ENCODE data around the gene TXLNA. TPM values are rescaled to one million over a fixed set of nuclear protein-coding genes. Genes with fewer than 3 reads are reported as not detected.
"Not testable (repeated sequence)": the region's sequence is repeated elsewhere in the genome, so short reads cannot be mapped to it uniquely, and the experiment has no call there.

The TXLNA gene
- total and polyA plus RNA-seq, 2 experiments from 2014 or later = 15.2 to 52.1 TPM

GRCh38 chr1:32163405-32163804 lies 16.1 kb upstream of the TXLNA start:
- Histone ChIP-seq H3K36me3 (ENCODE audit: insufficient read depth) (peaks cover 51% of the 10 kb centered on the region), H3F3A (replicated peaks; ENCODE audit: low read depth) (peaks cover 3% of the 10 kb centered on the region; the same call in 1 of the 2 replicates), H3K27me3 (ENCODE audit: insufficient read depth) (no peaks in the 10 kb centered on the region), H3K4me3 (no peak overlapping the region), H3K9me2 (ENCODE audit: insufficient read depth) (no peaks in the 10 kb centered on the region), H3K4me1 (ENCODE audit: insufficient read depth) (no peaks in the 10 kb centered on the region), H3K4me2 (no peak overlapping the region), H3K79me2 (replicated peaks; ENCODE audit: insufficient read depth) (no peaks in the 10 kb centered on the region), H2AFZ (no peak overlapping the region), H4K20me1 (replicated peaks; ENCODE audit: insufficient read depth) (peaks cover 10% of the 10 kb centered on the region; the same call in 1 of the 2 replicates), H3K27ac (ENCODE audit: low read depth) (0 out of 2 replicates have a peak overlapping the region, but pooled peaks have one; percentile 2)
- no peak overlapping the region for H3K4me3 Mint-ChIP-seq
- ATAC-seq = no peak
- no peak for DNase-seq (ENCODE audit: low spot score)
- no peak for TF ChIP-seq ZNF462 (CRISPR knock-in tag; IDR thresholded peaks at IDR 0.05)
- TF ChIP-seq CTCF (conservative IDR thresholded peaks at IDR 0.05; ENCODE audit: low read depth in 2 of 2) = no peak
- TF ChIP-seq CREB1 (CRISPR knock-in tag; IDR thresholded peaks at IDR 0.05; ENCODE audit: low read depth) = no peak
- TF ChIP-seq JUNB (IDR thresholded peaks at IDR 0.05; ENCODE audit: unreplicated experiment) = no peak
- TF ChIP-seq NANOG (IDR thresholded peaks at IDR 0.05; ENCODE audit: borderline replicate concordance) = no peak
- no peak for TF ChIP-seq ETS1 (IDR thresholded peaks at IDR 0.05)
- TF ChIP-seq EZH2 (IDR thresholded peaks at IDR 0.05; ENCODE audit: low read depth, unreplicated experiment) = no peak
- TF ChIP-seq ZNF331 (CRISPR knock-in tag; IDR thresholded peaks at IDR 0.05; ENCODE audit: low read depth) = no peak
- no peak for TF ChIP-seq STAT1 (IDR thresholded peaks at IDR 0.05; ENCODE audit: unreplicated experiment)
- no peak for TF ChIP-seq EZH2phosphoT487 (IDR thresholded peaks at IDR 0.05; ENCODE audit: unreplicated experiment)
- no peaks in the 10 kb centered on the region for H3K4me1 Mint-ChIP-seq
- no peak overlapping the region for H3K27ac Mint-ChIP-seq
- no peaks in the 10 kb centered on the region for H3K27me3 Mint-ChIP-seq (ENCODE audit: insufficient read depth, low read depth, poor library complexity)
- H3K9me3 Mint-ChIP-seq = no peaks in the 10 kb centered on the region
- peaks cover 47% of the 10 kb centered on the region for H3K36me3 Mint-ChIP-seq (ENCODE audit: low read depth)

- not testable (repeated sequence) for H3K4me1 ChIP-seq (ENCODE audit: insufficient read depth); H3K27ac Mint-ChIP-seq; H3F3A ChIP-seq (replicated peaks; ENCODE audit: low read depth); H3K4me3 ChIP-seq; DNase-seq (ENCODE audit: low spot score); H3K4me1 Mint-ChIP-seq; ATAC-seq; H2AFZ ChIP-seq; H3K79me2 ChIP-seq (replicated peaks; ENCODE audit: insufficient read depth); H3K27me3 ChIP-seq (ENCODE audit: insufficient read depth); H3K27ac ChIP-seq (ENCODE audit: low read depth); H3K9me3 Mint-ChIP-seq; H3K9me2 ChIP-seq (ENCODE audit: insufficient read depth); H3K4me2 ChIP-seq; H3K4me3 Mint-ChIP-seq; H3K27me3 Mint-ChIP-seq (ENCODE audit: insufficient read depth, low read depth, poor library complexity); H4K20me1 ChIP-seq (replicated peaks; ENCODE audit: insufficient read depth)
- peaks cover 38% of the 10 kb centered on the region for H3K36me3 ChIP-seq (ENCODE audit: insufficient read depth)
- peaks cover 52% of the 10 kb centered on the region for H3K36me3 Mint-ChIP-seq (ENCODE audit: low read depth)
These were observed 13.8 kb upstream of the TXLNA start for GRCh38 chr1:32165633-32166032.

All from GM23338 (cell line).